Activated CD4-positive, alpha-beta T cell treated with anti-CD3 and anti-CD28 coated beads for 4 hours (primary cell): ENCODE measurements around the gene CELF5.
"Not testable (repeated sequence)": the region's sequence is repeated elsewhere in the genome, so short reads cannot be mapped to it uniquely, and the experiment has no call there.

Experiments used
- DNase-seq, 2 donors: peaks; one replicate each; pipeline ENCODE4 v3.0.0-alpha.2; 2020

CELF5 gene

DNA sequence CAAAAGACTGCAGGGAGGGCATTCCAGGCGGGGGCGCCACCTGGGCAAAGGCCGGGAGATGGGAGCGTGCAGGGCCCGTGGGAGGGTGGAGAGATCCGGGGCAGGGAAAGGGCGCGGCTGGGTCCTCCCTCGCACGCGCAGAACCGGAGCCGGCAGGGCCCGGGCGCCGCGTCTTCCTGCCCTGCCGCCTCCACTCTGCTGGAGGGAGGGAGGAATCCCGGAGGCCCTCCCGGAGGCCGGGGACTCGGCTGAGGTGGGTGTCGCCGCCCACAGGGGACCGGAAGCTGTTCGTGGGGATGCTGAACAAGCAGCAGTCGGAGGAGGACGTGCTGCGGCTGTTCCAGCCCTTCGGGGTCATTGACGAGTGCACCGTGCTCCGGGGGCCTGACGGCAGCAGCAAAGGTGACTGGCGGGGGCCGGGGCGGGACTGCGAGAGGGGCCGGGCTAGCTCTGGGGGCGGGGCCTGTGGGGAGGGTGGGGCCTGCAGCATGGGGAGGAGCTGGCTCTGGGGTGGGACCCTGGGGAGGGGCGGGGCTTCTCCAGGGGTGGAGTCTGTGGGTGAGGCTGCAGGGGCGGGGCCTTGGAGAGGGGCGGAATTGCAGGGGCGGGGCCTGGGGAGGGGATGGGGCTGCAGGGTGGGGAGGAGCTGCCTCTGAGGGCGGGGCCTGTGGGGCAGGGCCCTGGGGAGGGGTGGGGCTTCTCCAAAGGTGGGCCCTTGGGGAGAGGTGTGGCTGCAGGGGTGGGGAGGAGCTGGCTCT, 51.3 kb downstream of the CELF5 start:
- DNase-seq: peak; percentile 92 to 94

DNA sequence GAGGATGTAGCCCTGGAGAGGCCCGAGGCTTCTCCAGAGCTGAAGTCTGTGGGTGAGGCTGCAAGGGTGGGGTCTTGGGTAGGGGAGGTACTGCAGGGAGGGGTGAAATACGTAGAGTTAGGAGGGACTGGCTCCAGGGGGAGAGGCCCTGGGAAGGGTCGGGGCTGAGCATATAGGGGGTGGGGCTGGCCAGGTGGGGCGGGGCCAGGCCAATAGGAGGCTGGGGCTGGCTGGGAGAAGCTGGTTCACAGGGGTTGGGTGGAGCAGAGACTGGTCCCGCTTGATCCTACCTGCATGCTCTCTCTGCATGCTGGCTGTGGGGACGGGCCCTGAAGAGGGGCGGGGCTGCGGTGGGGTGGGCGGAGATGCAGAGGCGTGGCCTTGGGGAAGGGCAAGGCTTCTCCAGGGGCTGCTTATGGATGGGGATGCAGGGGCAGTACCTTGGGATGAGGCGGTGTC, 51.9 kb downstream of the CELF5 start:
- peak; percentile 36 to 48 for DNase-seq

DNA sequence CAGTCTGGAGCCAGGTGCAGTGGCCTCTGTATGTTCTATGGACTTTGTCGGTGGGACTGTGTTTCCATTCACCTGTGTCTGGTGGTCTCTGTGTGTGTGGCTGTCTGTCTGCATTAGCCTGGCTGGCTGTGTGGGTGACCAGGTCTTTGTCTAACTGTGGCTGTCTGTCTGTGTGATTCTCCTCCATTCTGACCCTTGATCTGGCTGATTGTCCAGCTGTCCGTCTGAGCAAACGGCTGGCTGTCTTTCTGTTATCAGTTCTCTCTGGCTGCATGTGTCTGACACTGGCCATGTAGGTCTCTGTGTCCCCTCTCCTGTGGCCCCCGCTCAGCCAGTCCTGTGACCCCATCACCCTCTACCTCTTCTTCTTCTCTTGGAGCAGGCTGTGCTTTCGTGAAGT, 53.2 kb downstream of the CELF5 start:
- DNase-seq: no peak

DNA sequence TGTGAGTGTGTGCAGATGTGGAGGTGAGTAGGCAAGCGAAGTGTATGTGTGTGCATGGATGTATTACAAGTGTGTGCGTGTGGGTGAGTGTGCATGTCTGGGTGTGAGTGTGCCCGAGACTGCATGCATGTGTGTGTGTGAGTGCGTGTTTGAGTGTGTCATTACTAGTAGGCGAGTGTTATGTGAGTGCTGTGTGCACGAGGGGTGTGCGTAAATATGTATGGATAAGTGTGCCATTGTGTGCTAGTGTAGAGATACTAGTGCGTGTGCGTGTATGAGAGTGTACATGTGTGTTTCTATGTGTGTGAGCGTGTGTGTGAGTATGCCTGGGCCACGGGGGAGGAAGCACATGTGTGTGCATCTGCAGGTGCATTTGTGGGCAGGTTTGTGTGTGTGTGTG, 53.8 kb downstream of the CELF5 start:
- DNase-seq: no peak

DNA sequence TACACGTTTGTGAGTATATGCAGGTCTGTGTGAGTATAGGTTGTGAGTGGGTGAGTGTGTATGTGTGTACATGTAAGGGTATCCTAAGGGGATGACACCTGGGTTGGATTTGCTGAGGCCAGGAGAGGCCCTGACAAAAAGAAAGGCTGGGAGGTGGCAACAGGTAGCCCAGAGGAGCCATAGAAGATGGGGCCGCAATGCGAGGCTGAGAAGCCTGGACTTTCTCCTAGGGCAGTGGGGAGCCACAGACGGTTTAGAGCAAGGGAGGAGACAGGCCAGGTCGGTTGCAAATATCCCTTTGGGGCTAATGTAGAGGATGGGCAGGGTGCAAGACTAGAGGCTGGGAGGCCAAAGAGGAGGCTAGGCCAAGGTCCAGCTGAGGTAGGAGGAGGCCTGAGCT, 54.3 kb downstream of the CELF5 start:
- DNase-seq: no peak

DNA sequence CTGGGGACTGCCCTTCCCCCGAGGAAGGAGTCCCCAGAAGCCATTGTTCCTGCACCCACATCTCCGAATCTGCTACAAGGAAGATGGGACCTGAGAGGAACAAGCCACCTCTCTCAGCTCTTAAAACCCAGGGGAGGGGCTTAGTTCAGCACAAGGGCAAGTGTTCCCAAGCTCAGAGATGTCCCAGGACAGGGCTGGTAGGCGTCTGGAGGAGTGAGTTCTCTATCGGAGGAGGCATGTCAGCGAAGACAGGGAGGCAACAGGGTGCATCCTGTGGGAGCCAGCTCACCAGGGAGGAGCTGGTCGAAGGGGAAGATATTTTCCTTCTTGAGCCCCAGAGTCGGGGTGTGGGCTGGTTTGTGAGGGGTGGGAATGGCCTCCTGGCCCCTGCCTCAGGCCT, 54.8 kb downstream of the CELF5 start:
- no peak for DNase-seq

DNA sequence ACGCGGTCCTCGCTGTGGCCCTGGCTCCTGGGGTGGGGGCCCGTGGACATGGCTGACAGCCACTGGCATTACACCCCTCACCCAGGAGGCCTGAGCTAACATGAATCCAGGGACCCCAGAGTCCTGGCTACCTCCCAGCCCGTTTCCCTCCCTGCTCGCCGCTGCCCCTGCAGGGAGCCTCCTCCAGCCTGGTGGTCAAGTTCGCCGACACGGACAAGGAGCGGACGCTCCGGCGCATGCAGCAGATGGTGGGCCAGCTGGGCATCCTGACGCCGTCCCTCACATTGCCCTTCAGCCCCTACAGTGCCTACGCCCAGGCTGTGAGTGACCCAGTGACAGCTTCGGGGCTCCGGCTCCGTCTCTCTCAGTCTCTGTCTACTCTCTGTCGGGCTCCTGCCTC, 56.6 kb downstream of the CELF5 start:
- DNase-seq: no peak

DNA sequence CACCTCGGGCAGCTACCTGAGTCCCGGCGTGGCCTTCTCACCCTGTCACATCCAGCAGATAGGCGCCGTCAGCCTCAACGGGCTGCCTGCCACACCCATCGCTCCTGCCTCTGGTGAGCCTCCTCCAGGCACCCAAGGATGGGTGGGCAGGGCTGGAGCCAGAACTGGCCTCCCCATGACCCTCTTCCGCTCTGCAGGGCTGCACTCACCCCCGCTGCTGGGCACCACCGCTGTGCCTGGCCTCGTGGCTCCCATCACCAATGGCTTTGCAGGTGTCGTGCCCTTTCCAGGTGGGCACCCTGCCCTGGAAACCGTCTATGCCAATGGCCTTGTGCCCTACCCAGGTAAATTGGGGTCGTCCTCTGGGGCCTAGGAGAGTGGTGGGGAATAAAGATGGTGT, 57.7 kb downstream of the CELF5 start:
- no peak for DNase-seq

DNA sequence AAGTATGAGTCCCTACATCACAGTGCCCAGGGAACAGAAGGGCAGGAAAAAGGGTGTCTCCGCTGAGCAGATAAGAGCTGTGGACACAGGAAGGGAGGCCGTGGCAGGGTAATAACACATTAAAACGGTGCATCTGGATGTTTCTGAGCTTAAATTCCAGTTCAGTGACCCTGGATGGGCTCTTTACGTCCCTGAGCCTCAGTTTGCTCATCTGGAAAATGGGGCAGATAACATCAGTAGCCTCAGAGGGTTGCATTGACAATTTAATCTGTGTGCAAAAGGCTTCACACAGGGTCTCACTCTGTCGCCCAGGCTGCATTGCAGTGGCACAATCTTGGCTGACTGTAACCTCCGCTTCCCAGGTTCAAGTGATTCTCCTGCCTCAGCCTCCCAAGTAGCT, 58.1 kb downstream of the CELF5 start:
- no peak for DNase-seq

DNA sequence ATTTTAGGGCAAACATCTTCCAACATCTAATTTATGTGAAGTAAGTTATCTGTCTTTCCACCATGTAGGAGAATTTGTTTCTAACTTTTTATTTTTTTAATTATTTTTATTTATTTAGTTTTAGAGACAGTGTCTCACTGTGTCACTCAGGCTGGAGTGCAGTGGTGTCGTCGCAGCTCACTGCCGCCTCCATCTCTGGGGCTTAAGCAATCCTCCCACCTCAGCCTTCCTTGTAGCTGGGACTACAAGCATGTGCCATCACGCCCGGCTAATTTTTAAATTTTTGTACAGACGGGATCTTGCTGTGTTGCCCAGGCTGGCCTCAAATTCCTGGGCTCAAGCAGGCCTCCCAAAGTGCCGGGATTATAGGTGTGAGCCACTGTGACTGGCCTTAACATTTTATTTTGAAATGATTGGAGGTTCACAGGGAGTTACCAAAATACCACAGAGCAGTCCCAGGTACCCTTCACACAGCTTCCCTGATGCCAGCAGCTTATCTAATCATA, 58.8 kb downstream of the CELF5 start:
- DNase-seq: no peak

DNA sequence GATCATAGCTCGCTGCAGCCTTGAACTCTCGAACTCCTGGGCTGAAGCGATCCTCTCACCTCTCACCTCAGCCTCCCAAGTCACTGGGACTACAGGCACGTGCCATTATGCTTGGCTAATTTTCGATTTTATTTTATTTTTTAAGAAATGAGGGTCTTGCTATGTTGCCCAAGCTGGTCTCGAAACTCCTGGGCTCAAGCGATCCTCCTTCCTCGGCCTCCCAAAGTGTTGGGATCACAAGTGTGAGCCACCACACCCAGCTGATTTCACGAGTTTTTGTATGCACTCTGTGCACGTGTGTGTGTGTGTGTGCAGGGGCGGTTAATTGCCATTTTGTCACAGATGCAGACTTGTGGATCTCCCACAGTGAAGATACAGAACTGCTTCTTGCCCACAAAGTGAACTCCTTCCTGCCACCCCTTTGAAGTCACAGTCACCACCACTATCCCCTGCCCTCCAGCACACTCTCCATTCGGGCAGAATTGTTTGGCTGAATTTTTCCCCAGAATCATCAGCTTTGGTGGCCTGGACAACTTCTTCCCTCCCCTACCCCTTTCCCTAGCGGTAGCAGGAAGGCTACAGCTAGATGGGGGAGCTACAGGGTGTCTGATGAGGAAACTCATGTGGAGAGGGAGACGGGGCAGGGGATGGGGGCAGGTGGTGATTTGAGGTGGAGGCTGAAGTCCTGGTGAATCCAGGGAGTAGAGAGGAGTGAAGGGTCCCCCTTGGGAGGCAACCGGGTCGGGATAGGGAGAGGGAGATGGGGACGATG, 59.6 kb downstream of the CELF5 start:
- no peak for DNase-seq

DNA sequence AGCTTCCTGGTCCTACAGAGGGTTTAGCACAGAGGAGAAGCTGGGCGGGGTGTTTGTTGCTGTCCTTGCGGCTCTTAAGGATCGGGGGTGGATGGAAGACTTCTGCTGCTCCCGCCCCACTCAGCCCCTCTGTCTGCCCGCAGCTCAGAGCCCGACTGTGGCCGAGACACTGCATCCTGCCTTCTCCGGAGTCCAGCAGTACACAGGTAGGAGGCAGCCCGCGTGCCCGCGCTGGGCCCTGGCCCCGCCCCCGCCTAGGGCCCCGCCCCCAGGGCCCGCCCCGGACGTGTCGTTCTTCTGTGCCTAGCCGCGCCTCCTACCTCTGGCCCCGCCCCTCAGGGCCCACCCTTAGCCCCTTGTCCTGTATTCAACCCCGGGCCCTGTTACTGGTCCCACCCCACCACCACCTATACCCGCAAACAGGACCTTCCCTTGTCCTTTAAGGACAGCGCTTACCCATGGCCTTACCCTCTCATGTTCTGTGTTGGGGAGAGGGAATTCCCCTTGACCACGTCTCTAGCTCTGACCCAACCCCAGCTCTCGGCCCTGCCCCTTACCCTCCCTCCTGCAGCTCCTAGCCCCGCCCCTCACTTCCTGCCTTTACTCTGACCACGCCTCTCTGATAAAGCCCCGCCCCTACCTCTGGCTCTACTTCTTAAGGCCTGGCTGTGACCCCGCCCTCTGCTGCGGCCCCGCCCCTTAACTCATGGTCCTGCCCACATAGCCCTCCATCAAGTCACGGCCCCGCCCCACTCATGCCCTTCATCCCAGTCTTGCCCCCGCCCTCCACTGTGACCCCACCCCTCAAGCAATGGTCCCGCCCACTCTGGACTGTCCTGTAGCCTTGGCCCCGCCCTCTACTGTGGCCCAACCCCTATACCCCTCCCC, 60.5 kb downstream of the CELF5 start:
- peak; percentile 41 to 55 for DNase-seq

DNA sequence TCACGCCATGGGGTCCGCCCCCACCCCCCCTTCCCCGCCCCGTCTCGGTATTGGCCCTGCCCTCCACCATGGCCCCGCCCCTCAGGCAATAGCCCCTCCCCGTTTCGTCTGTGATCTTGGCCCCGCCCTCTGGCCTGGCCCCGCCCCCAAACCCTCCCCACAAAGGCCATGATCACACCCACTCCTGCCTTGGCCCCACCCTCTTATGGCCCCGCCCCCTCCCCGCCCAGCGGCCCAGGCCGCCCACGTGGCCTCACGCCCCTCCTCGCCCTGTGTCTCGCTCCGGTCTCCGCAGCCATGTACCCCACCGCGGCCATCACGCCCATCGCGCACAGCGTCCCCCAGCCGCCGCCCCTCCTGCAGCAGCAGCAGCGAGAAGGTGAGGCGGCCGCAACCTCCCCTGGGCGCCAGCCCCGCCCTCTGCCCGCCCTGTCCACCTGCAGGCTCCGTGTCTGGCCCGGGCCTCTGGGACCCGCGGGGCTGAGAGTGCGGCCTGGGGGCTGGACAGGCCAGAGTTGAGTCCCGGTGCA, 61.3 kb downstream of the CELF5 start:
- peak; percentile 21 to 25 for DNase-seq

DNA sequence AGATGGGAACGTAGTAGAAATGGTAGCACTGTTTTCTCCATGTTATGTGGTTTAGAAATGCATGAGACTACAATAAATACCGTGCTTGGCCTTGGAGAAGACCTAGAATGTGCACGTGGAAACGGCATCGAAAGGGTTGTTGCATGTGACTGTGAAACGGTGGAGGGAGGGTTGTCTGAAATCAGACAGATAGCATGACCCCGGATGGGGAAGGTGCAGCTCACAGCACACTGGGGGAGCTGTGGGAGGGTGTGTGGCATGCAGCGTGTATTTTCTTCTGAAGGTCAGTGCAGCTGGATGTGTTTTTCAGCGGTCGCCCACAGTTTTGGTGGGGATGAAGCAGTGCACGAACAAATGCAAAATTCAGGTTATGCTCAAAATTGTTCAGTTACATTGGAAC, 63.4 kb downstream of the CELF5 start:
- no peak for DNase-seq

DNA sequence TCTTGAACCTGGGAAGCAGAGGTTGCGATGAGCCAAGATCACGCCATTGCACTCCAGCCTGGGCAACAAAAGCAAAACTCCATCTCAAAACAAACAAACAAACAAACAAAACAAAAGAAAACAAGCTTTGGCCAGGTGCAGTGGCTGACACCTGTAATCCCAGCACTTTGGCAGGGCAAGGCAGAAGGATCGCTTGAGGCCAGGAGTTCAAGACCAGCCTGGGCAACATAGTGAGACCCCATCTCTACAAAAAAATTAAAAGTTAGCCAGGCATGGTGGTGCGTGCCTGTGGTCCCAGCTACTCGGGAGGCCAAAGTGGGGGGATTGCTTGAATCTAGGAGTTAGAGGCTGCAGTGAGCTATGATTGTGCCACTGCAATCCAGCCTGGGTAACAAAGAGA, 64.0 kb downstream of the CELF5 start:
- not testable (repeated sequence) for DNase-seq

DNA sequence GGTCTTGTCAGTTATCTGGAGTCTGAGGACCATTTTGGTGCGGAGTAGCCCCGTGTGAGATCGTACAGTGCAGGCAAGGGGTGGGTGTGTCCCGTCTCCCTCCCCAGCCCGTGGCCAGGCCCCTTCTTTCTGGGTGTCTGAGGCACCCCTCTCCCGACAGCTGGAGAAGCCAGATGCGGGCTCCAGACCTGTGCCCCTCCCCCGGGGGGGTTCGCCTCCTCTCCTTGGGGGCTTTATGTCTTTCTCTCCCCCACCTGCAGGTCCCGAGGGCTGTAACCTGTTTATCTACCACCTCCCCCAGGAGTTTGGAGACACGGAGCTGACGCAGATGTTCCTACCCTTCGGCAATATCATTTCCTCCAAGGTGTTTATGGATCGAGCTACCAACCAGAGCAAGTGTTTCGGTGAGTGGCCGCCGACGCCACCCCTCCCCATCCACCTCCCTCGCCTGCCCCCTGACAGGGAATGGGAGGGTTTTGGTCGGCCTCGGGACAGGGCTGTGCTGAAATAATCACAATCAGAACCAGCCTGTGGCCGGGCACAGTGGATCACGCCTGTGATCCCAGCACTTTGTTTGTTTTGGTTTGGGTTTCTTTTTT, 65.6 kb downstream of the CELF5 start:
- DNase-seq: no peak

DNA sequence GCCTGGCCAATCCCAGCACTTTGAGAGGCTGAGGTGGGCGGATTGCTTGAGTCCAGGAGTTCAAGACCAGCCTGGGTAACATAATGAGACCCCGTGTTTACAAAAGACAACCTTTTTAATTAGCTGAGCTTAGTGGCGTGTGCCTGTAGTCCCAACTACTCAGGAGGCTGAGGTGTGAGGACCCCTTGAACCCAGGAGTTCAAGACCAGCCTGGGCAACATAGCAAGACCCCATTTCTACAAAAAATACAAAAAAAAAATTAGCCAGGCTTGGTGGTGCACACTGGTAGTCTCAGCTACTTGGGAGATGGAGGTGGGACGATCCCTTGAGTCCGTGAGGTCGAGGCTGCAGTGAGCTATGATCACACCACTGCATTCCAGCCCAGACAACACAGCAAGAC, 66.4 kb downstream of the CELF5 start:
- not testable (repeated sequence) for DNase-seq

DNA sequence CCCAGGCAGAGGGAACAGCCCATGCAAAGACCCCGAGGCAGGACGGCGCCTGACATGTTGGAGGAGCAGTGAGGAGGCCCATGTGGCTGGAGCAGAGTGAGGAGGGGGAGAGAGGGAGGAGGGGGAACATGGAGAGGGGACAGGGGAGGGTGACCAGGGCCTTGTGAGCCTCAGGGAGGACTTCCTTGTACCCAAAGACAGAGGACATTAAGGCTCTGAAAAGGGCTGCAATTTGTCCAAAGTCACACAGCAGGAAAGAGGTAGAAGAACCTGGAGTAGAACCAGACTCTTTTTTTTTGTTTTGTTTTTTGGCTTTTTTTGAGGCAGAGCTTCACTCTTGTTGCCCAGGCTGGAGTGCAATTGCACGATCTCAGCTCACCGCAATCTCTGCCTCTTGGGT, 67.2 kb downstream of the CELF5 start:
- DNase-seq: no peak

DNA sequence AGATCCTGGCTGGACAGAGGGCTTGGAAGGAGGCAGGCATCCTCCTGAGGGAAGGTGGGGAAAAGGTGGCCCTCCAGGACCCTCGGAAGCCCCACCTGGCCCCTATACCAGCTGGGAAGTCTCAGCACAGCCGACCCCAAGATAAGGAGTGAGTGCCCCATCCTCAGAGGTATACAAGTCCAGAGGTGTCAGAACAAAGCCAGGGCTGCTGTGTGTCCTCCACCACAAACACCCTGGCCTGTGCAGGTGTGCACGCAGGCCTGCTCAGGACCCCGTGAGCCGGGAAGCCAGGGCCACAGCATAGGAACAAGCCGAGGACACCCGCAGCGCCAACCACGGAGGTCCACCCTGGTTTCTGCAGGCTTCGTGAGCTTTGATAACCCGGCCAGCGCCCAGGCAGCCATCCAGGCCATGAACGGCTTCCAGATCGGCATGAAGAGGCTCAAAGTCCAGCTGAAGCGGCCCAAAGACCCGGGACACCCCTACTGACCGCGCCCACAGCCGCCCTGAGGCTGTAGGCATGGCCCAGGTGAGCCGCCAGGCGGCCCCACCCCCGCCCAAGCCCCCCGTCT, 68.6 kb downstream of the CELF5 start:
- no peak for DNase-seq

DNA sequence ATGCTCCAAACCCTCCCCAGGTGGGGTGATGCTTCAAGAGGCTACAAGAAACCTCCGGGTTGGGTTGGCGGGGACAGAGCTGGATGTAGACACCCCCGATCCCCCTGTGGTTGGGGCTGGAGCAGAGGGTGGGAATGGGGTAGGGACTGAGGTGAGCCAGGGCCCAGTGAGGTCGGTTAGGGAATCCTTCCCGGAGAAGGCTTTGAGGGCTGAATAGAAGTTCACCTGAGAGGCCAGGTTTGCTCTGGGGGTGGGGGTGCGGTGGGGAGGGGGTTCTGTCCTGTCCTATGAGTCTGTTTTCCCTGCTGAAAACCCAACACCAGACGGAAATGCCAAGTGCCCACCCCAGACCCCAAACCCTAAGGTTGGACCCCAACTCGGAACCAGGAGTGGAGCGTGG, 69.1 kb downstream of the CELF5 start:
- DNase-seq: no peak

DNA sequence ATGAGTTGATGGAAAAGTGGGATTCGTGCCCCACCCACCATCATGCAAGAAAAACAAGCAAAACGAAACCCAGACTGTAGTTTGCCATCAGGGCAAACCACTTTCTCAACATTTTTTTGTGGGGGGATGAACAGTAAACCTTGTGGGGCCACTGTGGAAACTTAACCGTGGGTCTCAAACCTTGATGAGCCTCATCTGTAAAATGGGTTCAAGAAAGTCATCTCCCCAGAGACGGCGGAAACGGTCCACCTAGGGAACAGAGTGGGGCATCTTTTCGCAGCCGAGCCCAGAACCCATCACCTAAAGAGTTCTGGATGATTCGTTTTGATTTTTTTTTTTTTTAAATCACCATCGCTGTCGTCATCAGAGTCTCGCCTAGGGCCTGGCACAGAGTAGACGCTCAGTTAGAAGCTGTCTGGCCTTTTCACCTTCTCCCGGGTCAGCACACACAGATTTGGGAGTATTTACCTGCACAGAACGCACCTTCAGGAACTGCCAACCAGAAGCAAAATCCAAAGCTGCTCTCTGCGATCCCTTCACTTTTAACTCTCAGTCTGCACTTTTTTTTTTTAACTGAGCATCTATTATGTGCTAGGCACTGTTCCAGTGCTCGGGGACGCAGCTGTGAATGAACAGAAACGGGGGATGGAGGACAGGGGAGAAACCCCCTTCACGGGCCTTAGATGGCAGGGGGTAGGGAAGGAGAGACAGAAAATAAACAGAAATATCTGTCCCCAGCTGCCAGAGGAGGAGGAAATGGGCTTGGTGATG, 69.8 kb downstream of the CELF5 start:
- no peak for DNase-seq
